HepG2 (cell line): ENCODE data around the gene APOA1. TPM values are rescaled to one million over a fixed set of nuclear protein-coding genes. Genes with fewer than 3 reads are reported as not detected.
A peak's percentile ranks its signal among the peaks of the same experiment; 100 is the strongest.

ENCODE experiments used
- CBFB ChIP-seq: sonication (generic); formaldehyde crosslinking; IDR thresholded peaks from 2 replicates; pipeline ENCODE4 v1.4.0; 2020; ENCODE audit warnings: missing genetic modification reagents
- GMEB1 ChIP-seq: sonication (generic); formaldehyde crosslinking; IDR thresholded peaks from 2 replicates; pipeline ENCODE4 v1.5.1; 2020; ENCODE audit warnings: missing genetic modification reagents, mild to moderate bottlenecking, borderline replicate concordance
- KDM2A ChIP-seq: sonication (generic); formaldehyde crosslinking; IDR thresholded peaks from 2 replicates; pipeline ENCODE4 v1.4.0; 2020; ENCODE audit warnings: low read depth, missing genetic modification reagents, borderline replicate concordance
- MTA1 ChIP-seq: sonication (generic); formaldehyde crosslinking; IDR thresholded peaks from 2 replicates; pipeline ENCODE4 v1.4.0; 2020; ENCODE audit warnings: missing genetic modification reagents, mild to moderate bottlenecking, borderline replicate concordance
- NCOA5 ChIP-seq: sonication (generic); formaldehyde crosslinking; IDR thresholded peaks from 2 replicates; pipeline ENCODE4 v1.4.0; 2020; ENCODE audit warnings: missing genetic modification reagents
- POLR2A ChIP-seq, 2 experiments: IDR thresholded peaks; 2 replicates each; pipeline ENCODE4 v1.6.1; 2011; ENCODE audit warnings: low read depth in 2 of 2, low read length in 2 of 2, mild to moderate bottlenecking in 1 of 2, moderate library complexity in 1 of 2; ENCODE audit not compliant: insufficient read depth in 1 of 2
- RBAK ChIP-seq: sonication (generic); formaldehyde crosslinking; IDR thresholded peaks from 2 replicates; pipeline ENCODE4 v1.5.1; 2020; ENCODE audit warnings: mild to moderate bottlenecking, missing genetic modification reagents
- SETDB1 ChIP-seq: sonication (generic); formaldehyde crosslinking; IDR thresholded peaks from 2 replicates; pipeline ENCODE4 v1.5.1; 2020; ENCODE audit warnings: missing genetic modification reagents, mild to moderate bottlenecking, borderline replicate concordance
- SMYD3 ChIP-seq: sonication (generic); formaldehyde crosslinking; IDR thresholded peaks from 2 replicates; pipeline ENCODE4 v1.8.1; 2023; ENCODE audit warnings: mild to moderate bottlenecking, missing genetic modification reagents
- SRF ChIP-seq: IDR thresholded peaks from 2 replicates; pipeline ENCODE4 v1.6.1; 2011; ENCODE audit warnings: mild to moderate bottlenecking, low read depth, low read length, moderate library complexity
- ZBTB38 ChIP-seq: sonication (generic); formaldehyde crosslinking; IDR thresholded peaks from 2 replicates; pipeline ENCODE4 v1.5.1; 2020; ENCODE audit warnings: mild to moderate bottlenecking, missing genetic modification reagents
- ZEB1 ChIP-seq: IDR thresholded peaks from 2 replicates; pipeline ENCODE4 v1.6.1; 2012; ENCODE audit warnings: mild to moderate bottlenecking, low read depth, inconsistent platforms; ENCODE audit not compliant: insufficient replicate concordance
- ZNF180 ChIP-seq: sonication (generic); formaldehyde crosslinking; IDR thresholded peaks from 2 replicates; pipeline ENCODE4 v1.4.0; 2020; ENCODE audit warnings: low read depth, missing genetic modification reagents, borderline replicate concordance
- ZNF251 ChIP-seq: sonication (generic); formaldehyde crosslinking; IDR thresholded peaks from 2 replicates; pipeline ENCODE4 v1.9.0; 2021; ENCODE audit warnings: mild to moderate bottlenecking, missing genetic modification reagents
- ZNF264 ChIP-seq: sonication (generic); formaldehyde crosslinking; IDR thresholded peaks from 2 replicates; pipeline ENCODE4 v1.4.0; 2020; ENCODE audit warnings: missing genetic modification reagents
- ZNF292 ChIP-seq: sonication (generic); formaldehyde crosslinking; IDR thresholded peaks from 2 replicates; pipeline ENCODE4 v1.8.1; 2022; ENCODE audit warnings: mild to moderate bottlenecking, low read depth, missing genetic modification reagents, borderline replicate concordance
- ZNF501 ChIP-seq: sonication (generic); formaldehyde crosslinking; IDR thresholded peaks from 2 replicates; pipeline ENCODE4 v1.5.1; 2020; ENCODE audit warnings: mild to moderate bottlenecking, moderate library complexity, missing genetic modification reagents
- ZNF543 ChIP-seq: sonication (generic); formaldehyde crosslinking; IDR thresholded peaks from 2 replicates; pipeline ENCODE4 v1.4.0; 2020; ENCODE audit warnings: mild to moderate bottlenecking, missing genetic modification reagents
- ZNF574 ChIP-seq: sonication (generic); formaldehyde crosslinking; IDR thresholded peaks from 2 replicates; pipeline ENCODE4 v1.4.0; 2020; ENCODE audit warnings: missing genetic modification reagents
- ZNF784 ChIP-seq: sonication (generic); formaldehyde crosslinking; IDR thresholded peaks from 2 replicates; pipeline ENCODE4 v1.5.1; 2020; ENCODE audit warnings: missing genetic modification reagents, mild to moderate bottlenecking, borderline replicate concordance
- polyA plus RNA-seq, 8 experiments: library from polyadenylated mRNA; depleted of rRNA in 3 of 8; stranded (reverse) in 7 of 8; unstranded in 1 of 8; fragments of >200 nt; fragmentation: Illumina TruSeq in 4 of 8; extraction: Trizol in 4 of 8; gene quantifications; 2 replicates each; pipeline versions ENCODE4 v1.2.1 to v1.2.3, GENCODE V29; 2011 to 2016; ENCODE audit warnings: low read depth in 4 of 8, missing spikeins in 1 of 8, mixed read lengths in 1 of 8; ENCODE audit not compliant: insufficient read depth in 1 of 8
- total RNA-seq, 5 experiments: library from RNA; depleted of rRNA; stranded (reverse); fragments of >200 nt; fragmentation: Illumina TruSeq; extraction: Trizol; gene quantifications; 2 replicates each; pipeline ENCODE4 v1.2.3, GENCODE V29; 2016; ENCODE audit warnings: low read depth in 1 of 5
- TF ChIP-seq, protein P1 (sequence below): sonication (generic); formaldehyde crosslinking; IDR thresholded peaks from 2 replicates; pipeline ENCODE4 v1.9.0; 2021; ENCODE audit warnings: missing genetic modification reagents, borderline replicate concordance
- TF ChIP-seq, protein P2 (sequence below): sonication (generic); formaldehyde crosslinking; IDR thresholded peaks from 2 replicates; pipeline ENCODE4 v1.9.0; 2022; ENCODE audit warnings: missing genetic modification reagents, mild to moderate bottlenecking, borderline replicate concordance

The APOA1 gene
- total and polyA plus RNA-seq, 2 of the 13 experiments (the other 11 are each of a cell fraction or from before 2014, with no cell fraction given), result 1,973 to 5,485 TPM

GRCh38 chr11:116807601-116808261 lies 29.7 kb downstream of the APOA1 start (continued):
- TF ChIP-seq GMEB1 (CRISPR knock-in tag) (0 out of 2 replicates have a peak, but pooled peaks have one; percentile 2), ZNF784 (CRISPR knock-in tag) (no peak), RBAK (CRISPR knock-in tag) (no peak), KDM2A (0 out of 2 replicates have a peak, but pooled peaks have one; percentile 24), SMYD3 (CRISPR knock-in tag) (no peak), ZNF501 (CRISPR knock-in tag) (no peak), ZNF292 (CRISPR knock-in tag) (peak; percentile 17; the same call in 1 of the 2 replicates), ZEB1 (no peak), ZNF543 (CRISPR knock-in tag) (0 out of 2 replicates have a peak, but pooled peaks have one; percentile 9), CBFB (CRISPR knock-in tag) (no peak), ZNF251 (CRISPR knock-in tag) (no peak), ZNF574 (CRISPR knock-in tag) (no peak), ZNF180 (no peak), ZBTB38 (CRISPR knock-in tag) (peak; percentile 49; the same call in 1 of the 2 replicates), POLR2A (IDR thresholded peaks at IDR 0.05; ENCODE audit: insufficient read depth in 1 of 2, low read depth in 2 of 2, low read length in 2 of 2) (peak; percentile 7 to 47; a peak in 1 of 4 replicates), ZNF264 (CRISPR knock-in tag) (no peak), MTA1 (CRISPR knock-in tag) (peak; percentile 30; the same call in 1 of the 2 replicates), NCOA5 (CRISPR knock-in tag) (no peak), SRF (no peak), SETDB1 (CRISPR knock-in tag) (no peak)
- TF ChIP-seq, protein P1, sequence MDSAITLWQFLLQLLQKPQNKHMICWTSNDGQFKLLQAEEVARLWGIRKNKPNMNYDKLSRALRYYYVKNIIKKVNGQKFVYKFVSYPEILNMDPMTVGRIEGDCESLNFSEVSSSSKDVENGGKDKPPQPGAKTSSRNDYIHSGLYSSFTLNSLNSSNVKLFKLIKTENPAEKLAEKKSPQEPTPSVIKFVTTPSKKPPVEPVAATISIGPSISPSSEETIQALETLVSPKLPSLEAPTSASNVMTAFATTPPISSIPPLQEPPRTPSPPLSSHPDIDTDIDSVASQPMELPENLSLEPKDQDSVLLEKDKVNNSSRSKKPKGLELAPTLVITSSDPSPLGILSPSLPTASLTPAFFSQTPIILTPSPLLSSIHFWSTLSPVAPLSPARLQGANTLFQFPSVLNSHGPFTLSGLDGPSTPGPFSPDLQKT (CRISPR knock-in tag), result no peak
- TF ChIP-seq, protein P2, sequence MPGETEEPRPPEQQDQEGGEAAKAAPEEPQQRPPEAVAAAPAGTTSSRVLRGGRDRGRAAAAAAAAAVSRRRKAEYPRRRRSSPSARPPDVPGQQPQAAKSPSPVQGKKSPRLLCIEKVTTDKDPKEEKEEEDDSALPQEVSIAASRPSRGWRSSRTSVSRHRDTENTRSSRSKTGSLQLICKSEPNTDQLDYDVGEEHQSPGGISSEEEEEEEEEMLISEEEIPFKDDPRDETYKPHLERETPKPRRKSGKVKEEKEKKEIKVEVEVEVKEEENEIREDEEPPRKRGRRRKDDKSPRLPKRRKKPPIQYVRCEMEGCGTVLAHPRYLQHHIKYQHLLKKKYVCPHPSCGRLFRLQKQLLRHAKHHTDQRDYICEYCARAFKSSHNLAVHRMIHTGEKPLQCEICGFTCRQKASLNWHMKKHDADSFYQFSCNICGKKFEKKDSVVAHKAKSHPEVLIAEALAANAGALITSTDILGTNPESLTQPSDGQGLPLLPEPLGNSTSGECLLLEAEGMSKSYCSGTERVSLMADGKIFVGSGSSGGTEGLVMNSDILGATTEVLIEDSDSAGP (CRISPR knock-in tag), result 0 out of 2 replicates have a peak, but pooled peaks have one; percentile 11
